Measurements from ENCODE around the gene PCDHGA1.

GRCh38 chr5:141528291-141528984 is 198.1 kb downstream of the PCDHGA1 start:
- TF ChIP-seq CTCF (IDR thresholded peaks at IDR 0.05; ENCODE audit: low read depth, low read length, poor library complexity, severe bottlenecking) (no peak), EZH2phosphoT487 (IDR thresholded peaks at IDR 0.05; ENCODE audit: borderline replicate concordance, low read length) (no peak)

Data from DOHH2 (cell line).